Lung (tissue), 12 donors: ENCODE data around the gene NDUFB10. TPM values are rescaled to one million over a fixed set of nuclear protein-coding genes. Genes with fewer than 3 reads are reported as not detected.
A peak's percentile ranks its signal among the peaks of the same experiment; 100 is the strongest.

Experiments
- ATAC-seq: fragments of 200-7000 bp; cut with Tn5 transposase; one replicate; pipeline ENCODE4 v1.9.1; 2020; ENCODE audit warnings: moderate number of reproducible peaks; ENCODE audit not compliant: insufficient read depth, low FRiP score
- DNase-seq, 3 donors: peaks; one replicate each; pipeline ENCODE4 v3.0.0-alpha.2; 2013 to 2017
- H3K27ac ChIP-seq, 2 donors: one replicate each; pipeline ENCODE4 v1.5.1; 2013; ENCODE audit warnings: mild to moderate bottlenecking in 2 of 2, moderate library complexity in 2 of 2, control low read depth in 1 of 2, inconsistent platforms in 1 of 2, low read depth in 1 of 2, low read length in 1 of 2
- H3K27me3 ChIP-seq, 3 donors: one replicate each; pipeline ENCODE4 v1.5.1; 2013; ENCODE audit warnings: low read length in 2 of 3; ENCODE audit not compliant: control insufficient read depth in 3 of 3, insufficient read depth in 3 of 3
- H3K36me3 ChIP-seq, 4 donors: one replicate each; pipeline ENCODE4 v1.5.1; 2013; ENCODE audit warnings: low read length in 4 of 4, mild to moderate bottlenecking in 1 of 4, moderate library complexity in 1 of 4; ENCODE audit not compliant: control insufficient read depth in 4 of 4, insufficient read depth in 4 of 4
- H3K4me1 ChIP-seq, 5 donors: one replicate each; pipeline ENCODE4 v1.5.1; 2013; ENCODE audit warnings: low read length in 5 of 5, mild to moderate bottlenecking in 2 of 5, moderate library complexity in 1 of 5; ENCODE audit not compliant: control insufficient read depth in 5 of 5, insufficient read depth in 5 of 5
- H3K4me3 ChIP-seq: one replicate; pipeline ENCODE4 v1.5.1; 2013; ENCODE audit warnings: mild to moderate bottlenecking, control low read depth, moderate library complexity
- H3K9ac ChIP-seq, 2 donors: one replicate each; pipeline ENCODE4 v1.5.1; 2013; ENCODE audit warnings: low read length in 2 of 2, control low read depth in 1 of 2; ENCODE audit not compliant: insufficient read depth in 1 of 2
- H3K9me3 ChIP-seq, 4 donors: one replicate each; pipeline ENCODE4 v1.5.1; 2013; ENCODE audit warnings: low read length in 3 of 4, mild to moderate bottlenecking in 1 of 4, moderate library complexity in 1 of 4; ENCODE audit not compliant: control insufficient read depth in 4 of 4, insufficient read depth in 3 of 4
- WGBS, 2 donors: extraction: QIAGEN DNeasy Blood & Tissue Kit; methylation state at CpG; one replicate each; pipeline ENCODE4 v1.1.7; 2013; 5-methylcytosine and 5-hydroxymethylcytosine counted together
- polyA plus RNA-seq, 2 donors: library from polyadenylated mRNA; stranded (reverse); fragments of 200-250 nt; gene quantifications; one replicate each; pipeline ENCODE4 v1.2.1, GENCODE V29; 2013
- total RNA-seq, 2 donors: library from RNA; depleted of rRNA in 1 of 2; stranded (reverse); fragments of >200 nt in 1 of 2; gene quantifications; one replicate each; pipeline ENCODE4 v1.2.1, GENCODE V29; 2014 to 2021
- TF ChIP-seq, protein P1 (sequence below): IDR thresholded peaks from 2 replicates; pipeline ENCODE4 v1.5.1; 2012; ENCODE audit warnings: mild to moderate bottlenecking; ENCODE audit errors: control extremely low read depth, extremely low read depth
- donor health status: control.
- donor health status: control.
- donor health status: Bipolar disorder and iron deficiency.
- donor health status: healthy.
- donor health status: DM: yes; HTN: yes; CAD: no.

NDUFB10 gene
- total and polyA plus RNA-seq, 4 donors, result 107 to 187 (median 131) TPM

DNA sequence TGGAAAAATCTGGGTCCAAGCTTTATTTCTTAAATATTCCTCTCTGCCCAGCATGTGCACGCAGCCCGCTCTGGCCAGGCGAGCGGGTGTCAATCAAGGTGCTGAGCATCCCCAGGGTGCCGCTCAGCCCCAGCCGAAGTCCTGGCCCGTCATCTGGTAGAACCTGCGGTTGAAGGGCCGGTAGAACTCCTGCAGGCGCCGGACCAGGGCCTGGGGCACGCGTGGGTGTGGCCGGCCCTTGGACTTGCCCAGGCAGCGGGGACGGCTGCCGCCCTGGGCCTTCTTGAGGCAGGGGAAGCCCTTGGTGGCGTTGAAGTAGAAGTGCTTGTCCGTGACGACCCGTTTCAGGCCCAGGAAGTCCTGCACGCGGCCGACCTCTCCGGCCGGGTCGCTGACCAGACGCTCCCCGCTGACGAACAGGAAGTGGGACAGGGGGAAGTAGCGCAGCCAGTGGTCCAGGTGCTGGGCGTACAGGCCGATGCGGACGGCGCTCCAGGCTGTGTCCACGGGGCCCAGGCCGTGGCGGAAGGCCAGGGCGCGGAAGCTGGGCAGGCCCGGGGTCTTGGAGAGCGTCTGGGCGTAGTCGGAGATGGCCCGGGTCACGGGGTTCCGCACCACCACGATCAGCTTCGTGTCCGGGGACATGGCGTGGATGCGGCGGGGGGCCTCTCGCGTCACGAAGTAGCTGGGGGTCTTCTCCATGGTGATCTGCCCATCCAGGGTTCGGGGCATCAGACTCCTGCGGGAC, 47.7 kb upstream of the NDUFB10 start:
- H3K36me3 ChIP-seq, result no peaks in the 10 kb centered on the region
- TF ChIP-seq, protein P1, sequence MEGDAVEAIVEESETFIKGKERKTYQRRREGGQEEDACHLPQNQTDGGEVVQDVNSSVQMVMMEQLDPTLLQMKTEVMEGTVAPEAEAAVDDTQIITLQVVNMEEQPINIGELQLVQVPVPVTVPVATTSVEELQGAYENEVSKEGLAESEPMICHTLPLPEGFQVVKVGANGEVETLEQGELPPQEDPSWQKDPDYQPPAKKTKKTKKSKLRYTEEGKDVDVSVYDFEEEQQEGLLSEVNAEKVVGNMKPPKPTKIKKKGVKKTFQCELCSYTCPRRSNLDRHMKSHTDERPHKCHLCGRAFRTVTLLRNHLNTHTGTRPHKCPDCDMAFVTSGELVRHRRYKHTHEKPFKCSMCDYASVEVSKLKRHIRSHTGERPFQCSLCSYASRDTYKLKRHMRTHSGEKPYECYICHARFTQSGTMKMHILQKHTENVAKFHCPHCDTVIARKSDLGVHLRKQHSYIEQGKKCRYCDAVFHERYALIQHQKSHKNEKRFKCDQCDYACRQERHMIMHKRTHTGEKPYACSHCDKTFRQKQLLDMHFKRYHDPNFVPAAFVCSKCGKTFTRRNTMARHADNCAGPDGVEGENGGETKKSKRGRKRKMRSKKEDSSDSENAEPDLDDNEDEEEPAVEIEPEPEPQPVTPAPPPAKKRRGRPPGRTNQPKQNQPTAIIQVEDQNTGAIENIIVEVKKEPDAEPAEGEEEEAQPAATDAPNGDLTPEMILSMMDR, result no peak
- no peak for ATAC-seq
- no peak overlapping the region for H3K4me3 ChIP-seq
- no peak for DNase-seq
- H3K27ac ChIP-seq, result no peak overlapping the region
- H3K9ac ChIP-seq, result no peak overlapping the region
- H3K9me3 ChIP-seq, result no peaks in the 10 kb centered on the region
- peaks cover 0 to 6% (median 0%) of the 10 kb centered on the region in 5 donors for H3K4me1 ChIP-seq
- H3K27me3 ChIP-seq, result peaks cover 0 to 16% (median 7%) of the 10 kb centered on the region in 3 donors
- 91 to 92% methylated on average over 58 to 59 of the region's 59 CpGs for WGBS, 2 donors

- Histone ChIP-seq H3K4me1 (peaks cover 0 to 6% (median 0%) of the 10 kb centered on the region in 5 donors), H3K27ac (no peak overlapping the region), H3K9me3 (peaks cover 0 to 2% (median 0%) of the 10 kb centered on the region in 4 donors), H3K9ac (no peak overlapping the region), H3K27me3 (peaks cover 0 to 21% (median 13%) of the 10 kb centered on the region in 3 donors), H3K4me3 (no peak overlapping the region), H3K36me3 (no peaks in the 10 kb centered on the region)
- no peak for DNase-seq
- ATAC-seq, result no peak
- WGBS, 2 donors, result 87 to 91% methylated on average over 15 to 17 of the region's 17 CpGs
- TF ChIP-seq, protein P1, result no peak
Measured at GRCh38 chr16:1912215-1912543, 47.2 kb upstream of the NDUFB10 start.

DNA sequence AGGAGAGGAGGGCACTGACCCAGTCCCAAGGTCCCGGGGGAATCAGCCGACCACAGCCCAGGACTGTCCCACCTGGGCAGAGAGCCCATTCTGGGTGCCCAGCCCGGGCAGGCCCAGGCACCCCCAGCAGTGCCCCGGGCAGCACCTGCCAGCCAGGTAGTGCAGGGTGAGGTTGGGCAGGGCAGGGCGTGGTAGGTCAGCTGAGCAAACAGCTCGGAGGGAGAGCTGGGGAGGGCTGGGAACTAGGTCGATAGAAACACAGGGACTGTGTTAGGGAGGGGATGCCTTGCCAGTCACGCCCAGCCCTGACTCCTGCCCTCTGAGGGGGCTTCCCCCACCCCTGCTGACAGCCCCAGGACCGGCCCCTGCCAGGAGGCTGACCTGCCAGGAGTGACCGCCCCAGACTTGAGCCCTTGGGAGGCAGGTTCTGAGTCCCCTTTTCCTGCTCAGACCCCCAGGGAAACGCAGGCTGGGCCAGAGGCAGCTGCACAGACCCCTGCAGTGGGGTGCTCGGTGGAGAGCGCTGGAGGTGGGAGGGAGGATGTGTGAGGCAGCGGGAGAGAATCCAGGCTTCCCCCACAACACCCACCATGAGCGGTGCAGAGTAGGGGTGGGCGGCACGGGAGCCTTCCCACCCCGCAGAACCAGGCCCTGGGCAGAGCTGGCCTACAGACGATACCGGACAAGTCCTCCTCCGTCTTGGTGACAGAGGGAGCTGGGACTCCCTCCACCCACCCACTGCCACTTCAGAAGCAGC, 45.8 kb upstream of the NDUFB10 start:
- DNase-seq (peak in 1 of 3 donors; percentile 35), ATAC-seq (no peak)
- H3K36me3 ChIP-seq, result no peaks in the 10 kb centered on the region
- WGBS, 2 donors, result 53 to 56% methylated on average over 21 of the region's 21 CpGs
- TF ChIP-seq, protein P1, result no peak
- no peak overlapping the region for H3K9ac ChIP-seq
- H3K4me1 ChIP-seq, result peaks cover 0 to 7% (median 0%) of the 10 kb centered on the region in 5 donors
- H3K9me3 ChIP-seq, result peaks cover 0 to 2% (median 0%) of the 10 kb centered on the region in 4 donors
- H3K4me3 ChIP-seq, result no peak overlapping the region
- no peak overlapping the region for H3K27ac ChIP-seq
- peaks cover 0 to 28% (median 14%) of the 10 kb centered on the region in 3 donors for H3K27me3 ChIP-seq
